Mucosa of descending colon (tissue), 3 donors: ENCODE results near the gene FAM118B. TPM values are rescaled to one million over a fixed set of nuclear protein-coding genes. Genes with fewer than 3 reads are reported as not detected.

ENCODE experiments used
- ATAC-seq: fragments of 200-7000 bp; cut with Tn5 transposase; one replicate; pipeline ENCODE4 v1.9.1; 2020; ENCODE audit warnings: mild to moderate bottlenecking, moderate library complexity
- DNase-seq, 3 donors: peaks; one replicate each; pipeline ENCODE4 v3.0.0-alpha.2; 2020
- H3K36me3 ChIP-seq: fragments of 200-600 bp; one replicate; pipeline ENCODE4 v1.8.0; 2021; ENCODE audit warnings: low read depth, mild to moderate bottlenecking
- H3K4me1 ChIP-seq: fragments of 200-600 bp; one replicate; pipeline ENCODE4 v1.8.0; 2021; ENCODE audit warnings: low read depth, mild to moderate bottlenecking
- H3K4me3 ChIP-seq: fragments of 200-600 bp; one replicate; pipeline ENCODE4 v1.8.0; 2021; ENCODE audit warnings: mild to moderate bottlenecking
- H3K9me3 ChIP-seq: fragments of 200-600 bp; one replicate; pipeline ENCODE4 v1.8.0; 2021; ENCODE audit warnings: mild to moderate bottlenecking
- CTCF ChIP-seq: fragments of 200-600 bp; IDR thresholded peaks from one replicate; pipeline ENCODE4 v1.8.0; 2022; ENCODE audit warnings: antibody characterized with exemption, mild to moderate bottlenecking
- intact Hi-C, 2 donors: fragments of 100-400 bp; cut with DNase I in 1 of 2; cut with micrococcal nuclease in 1 of 2; formaldehyde crosslinking; loops; one replicate each; pipeline versions ENCODE4 v1.11.0 to v1.11.1; 2022; cut with DNase I, micrococcal nuclease
- total RNA-seq, 3 donors: library from RNA; stranded (reverse); fragmentation: NEBNext Ultra II Directional in 2 of 3; extraction: Animal tissue kit (Norgen Biotek cat#: 25700) in 2 of 3; gene quantifications; one replicate each; pipeline versions ENCODE4 v1.2.1 to v1.2.4, GENCODE V29; 2021 to 2023
- donor health status: DM: no; HTN: no; CAD: no; lungs with moderate emphysema.
- donor health status: DM: no; HTN: no; CAD: no.
- donor health status: DM: no; HTN: yes; CAD: no.

FAM118B gene
- total RNA-seq, 3 donors from 2014 or later, result 35.4 to 62.5 (median 48.5) TPM

- no peak for TF ChIP-seq CTCF
- H3K36me3 ChIP-seq, result peaks cover 6% of the 10 kb centered on the region
- no peaks in the 10 kb centered on the region for H3K4me1 ChIP-seq
- no peak for ATAC-seq
- intact Hi-C loops, result no loop called here
- no peaks in the 10 kb centered on the region for H3K9me3 ChIP-seq
- no peak overlapping the region for H3K4me3 ChIP-seq
- no peak for DNase-seq
Measured at GRCh38 chr11:126205359-126205758, 6.2 kb upstream of the FAM118B start.

GRCh38 chr11:126207896-126208295 lies 3.7 kb upstream of the FAM118B start:
- Histone ChIP-seq H3K9me3 (no peaks in the 10 kb centered on the region), H3K4me1 (peaks cover 6% of the 10 kb centered on the region), H3K4me3 (no peak overlapping the region), H3K36me3 (peaks cover 6% of the 10 kb centered on the region)
- no peak for ATAC-seq
- intact Hi-C loops, result no loop called here
- no peak for TF ChIP-seq CTCF
- DNase-seq, result no peak

GRCh38 chr11:126210871-126211235 lies 729 bp upstream of the FAM118B start:
- DNase-seq (peak in 1 of 3 donors; percentile 42), ATAC-seq (no peak)
- H3K36me3 ChIP-seq, result no peaks in the 10 kb centered on the region
- H3K9me3 ChIP-seq, result no peaks in the 10 kb centered on the region
- H3K4me3 ChIP-seq, result peak overlapping the region; percentile 46
- no peak for TF ChIP-seq CTCF
- peaks cover 14% of the 10 kb centered on the region for H3K4me1 ChIP-seq
- intact Hi-C loops, result no loop called here

GRCh38 chr11:126212089-126212660 lies 593 bp downstream of the FAM118B start:
- DNase-seq (no peak), ATAC-seq (peak; percentile 7)
- Histone ChIP-seq H3K36me3 (no peaks in the 10 kb centered on the region), H3K4me1 (peaks cover 18% of the 10 kb centered on the region), H3K9me3 (no peaks in the 10 kb centered on the region), H3K4me3 (peak overlapping the region; percentile 46)
- intact Hi-C loops, result no loop called here
- TF ChIP-seq CTCF, result no peak

- no peaks in the 10 kb centered on the region for H3K9me3 ChIP-seq
- no peaks in the 10 kb centered on the region for H3K36me3 ChIP-seq
- H3K4me1 ChIP-seq, result peaks cover 19% of the 10 kb centered on the region
- ATAC-seq, result peak; percentile 1
- peak in 1 of 3 donors; percentile 35 for DNase-seq
- intact Hi-C loops, result no loop called here
- no peak for TF ChIP-seq CTCF
- no peak overlapping the region for H3K4me3 ChIP-seq
Measured at GRCh38 chr11:126214441-126214840, 2.9 kb downstream of the FAM118B start.

- Histone ChIP-seq H3K4me1 (peaks cover 19% of the 10 kb centered on the region), H3K9me3 (no peaks in the 10 kb centered on the region), H3K4me3 (no peak overlapping the region), H3K36me3 (no peaks in the 10 kb centered on the region)
- no peak for TF ChIP-seq CTCF
- ATAC-seq (peak; percentile 70), DNase-seq (peak in 1 of 3 donors; percentile 82)
- intact Hi-C loops, result no loop called here
Measured at GRCh38 chr11:126214841-126215240, 3.3 kb downstream of the FAM118B start.
